Omental fat pad (tissue), 4 donors: Measurements from ENCODE around the gene P2RY2. TPM values are rescaled to one million over a fixed set of nuclear protein-coding genes. Genes with fewer than 3 reads are reported as not detected.
"Not testable (repeated sequence)": the region's sequence is repeated elsewhere in the genome, so short reads cannot be mapped to it uniquely, and the experiment has no call there.

Experiments used
- ATAC-seq: fragments of 150-250 bp; one replicate; pipeline ENCODE4 v1.9.1; 2016; ENCODE audit warnings: mild to moderate bottlenecking, moderate library complexity; ENCODE audit not compliant: low FRiP score
- DNase-seq: peaks from one replicate; pipeline ENCODE4 v3.0.0-alpha.2; 2019; ENCODE audit warnings: low spot score
- CTCF ChIP-seq, 3 donors: fragments of 450-650 bp; IDR thresholded peaks; one replicate each; pipeline ENCODE4 v1.5.1; 2016 to 2017; ENCODE audit warnings: antibody characterized with exemption in 3 of 3, mild to moderate bottlenecking in 3 of 3, moderate library complexity in 2 of 3
- total RNA-seq, 4 donors: library from RNA; depleted of rRNA; stranded (reverse); fragments of >200 nt; gene quantifications; one replicate each; pipeline ENCODE4 v1.1.0, GENCODE V29; 2016

Gene P2RY2
- total RNA-seq, 4 donors from 2014 or later = 0.47 to 1.1 (median 0.64) TPM

GRCh38 chr11:73271936-73272679, 54.0 kb downstream of the P2RY2 start, which contains the start of gene P2RY6:
P2RY6 (plus strand) TSS chr11:73272338; CDS start chr11:73296519, 24,181 bp downstream.
- no peak for TF ChIP-seq CTCF (IDR thresholded peaks at IDR 0.05)
- DNase-seq = no peak
- ATAC-seq = no peak

GRCh38 chr11:73272680-73273038, 54.6 kb downstream of the P2RY2 start:
- no peak for DNase-seq
- ATAC-seq = no peak
- TF ChIP-seq CTCF (IDR thresholded peaks at IDR 0.05) = no peak

- no peak for ATAC-seq
- TF ChIP-seq CTCF (IDR thresholded peaks at IDR 0.05) = no peak
- DNase-seq = no peak
These were observed 55.3 kb downstream of the P2RY2 start for GRCh38 chr11:73273222-73273895.

- not testable (repeated sequence) for DNase-seq, ATAC-seq
These were observed 56.1 kb downstream of the P2RY2 start for GRCh38 chr11:73274191-73274590.

GRCh38 chr11:73274722-73275380, 56.8 kb downstream of the P2RY2 start:
- no peak for ATAC-seq
- TF ChIP-seq CTCF (IDR thresholded peaks at IDR 0.05) = no peak
- DNase-seq = no peak

- DNase-seq = no peak
- TF ChIP-seq CTCF (IDR thresholded peaks at IDR 0.05) = no peak
- no peak for ATAC-seq
These were observed 57.3 kb downstream of the P2RY2 start for GRCh38 chr11:73275381-73275750.

GRCh38 chr11:73277467-73277866, 59.4 kb downstream of the P2RY2 start:
- no peak for DNase-seq
- no peak for ATAC-seq
- TF ChIP-seq CTCF (IDR thresholded peaks at IDR 0.05) = no peak
